Right lung (tissue), 5 donors: ENCODE measurements around the gene CXCL8. TPM values are rescaled to one million over a fixed set of nuclear protein-coding genes. Genes with fewer than 3 reads are reported as not detected.
"Not testable (repeated sequence)": the region's sequence is repeated elsewhere in the genome, so short reads cannot be mapped to it uniquely, and the experiment has no call there.

ENCODE experiments used
- DNase-seq, 2 donors: peaks; one replicate each; pipeline ENCODE4 v3.0.0-alpha.2; 2013
- polyA plus RNA-seq, 5 donors: library from polyadenylated mRNA; unstranded; fragments of 120-200 nt; gene quantifications; one replicate each; pipeline versions ENCODE4 v1.2.1 to v1.2.3, GENCODE V29; 2013; ENCODE audit warnings: inconsistent platforms in 1 of 5, low replicate concordance in 1 of 5; ENCODE audit not compliant: insufficient read length in 5 of 5, insufficient read depth in 1 of 5

CXCL8 gene
- polyA plus RNA-seq, 5 donors: 1.4 to 2.4 (median 2.0) TPM

DNA sequence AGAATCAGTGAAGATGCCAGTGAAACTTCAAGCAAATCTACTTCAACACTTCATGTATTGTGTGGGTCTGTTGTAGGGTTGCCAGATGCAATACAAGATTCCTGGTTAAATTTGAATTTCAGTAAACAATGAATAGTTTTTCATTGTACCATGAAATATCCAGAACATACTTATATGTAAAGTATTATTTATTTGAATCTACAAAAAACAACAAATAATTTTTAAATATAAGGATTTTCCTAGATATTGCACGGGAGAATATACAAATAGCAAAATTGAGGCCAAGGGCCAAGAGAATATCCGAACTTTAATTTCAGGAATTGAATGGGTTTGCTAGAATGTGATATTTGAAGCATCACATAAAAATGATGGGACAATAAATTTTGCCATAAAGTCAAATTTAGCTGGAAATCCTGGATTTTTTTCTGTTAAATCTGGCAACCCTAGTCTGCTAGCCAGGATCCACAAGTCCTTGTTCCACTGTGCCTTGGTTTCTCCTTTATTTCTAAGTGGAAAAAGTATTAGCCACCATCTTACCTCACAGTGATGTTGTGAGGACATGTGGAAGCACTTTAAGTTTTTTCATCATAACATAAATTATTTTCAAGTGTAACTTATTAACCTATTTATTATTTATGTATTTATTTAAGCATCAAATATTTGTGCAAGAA, 2.3 kb downstream of the CXCL8 start:
- DNase-seq: no peak

DNA sequence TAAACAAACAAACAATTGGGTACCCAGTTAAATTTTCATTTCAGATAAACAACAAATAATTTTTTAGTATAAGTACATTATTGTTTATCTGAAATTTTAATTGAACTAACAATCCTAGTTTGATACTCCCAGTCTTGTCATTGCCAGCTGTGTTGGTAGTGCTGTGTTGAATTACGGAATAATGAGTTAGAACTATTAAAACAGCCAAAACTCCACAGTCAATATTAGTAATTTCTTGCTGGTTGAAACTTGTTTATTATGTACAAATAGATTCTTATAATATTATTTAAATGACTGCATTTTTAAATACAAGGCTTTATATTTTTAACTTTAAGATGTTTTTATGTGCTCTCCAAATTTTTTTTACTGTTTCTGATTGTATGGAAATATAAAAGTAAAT, 2.9 kb downstream of the CXCL8 start:
- DNase-seq: no peak

DNA sequence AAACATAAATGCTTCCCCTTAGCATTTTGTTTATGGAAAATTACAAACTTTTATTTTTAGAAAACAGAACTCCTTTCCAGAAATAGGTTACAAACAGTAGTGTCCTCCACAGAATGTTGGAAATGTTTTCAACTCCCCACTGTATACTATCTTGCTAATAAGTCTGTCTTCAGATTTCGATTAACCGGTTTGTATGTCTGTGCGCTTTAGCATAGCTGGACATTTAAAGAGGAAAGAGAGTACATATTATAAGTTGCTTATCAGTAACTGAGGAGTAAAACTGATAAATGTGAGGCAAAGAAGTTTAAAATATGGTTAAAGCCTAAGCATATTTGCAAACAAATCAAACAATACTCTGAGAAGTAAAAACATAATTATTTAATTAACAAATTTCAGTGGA, 3.4 kb downstream of the CXCL8 start:
- no peak for DNase-seq

DNA sequence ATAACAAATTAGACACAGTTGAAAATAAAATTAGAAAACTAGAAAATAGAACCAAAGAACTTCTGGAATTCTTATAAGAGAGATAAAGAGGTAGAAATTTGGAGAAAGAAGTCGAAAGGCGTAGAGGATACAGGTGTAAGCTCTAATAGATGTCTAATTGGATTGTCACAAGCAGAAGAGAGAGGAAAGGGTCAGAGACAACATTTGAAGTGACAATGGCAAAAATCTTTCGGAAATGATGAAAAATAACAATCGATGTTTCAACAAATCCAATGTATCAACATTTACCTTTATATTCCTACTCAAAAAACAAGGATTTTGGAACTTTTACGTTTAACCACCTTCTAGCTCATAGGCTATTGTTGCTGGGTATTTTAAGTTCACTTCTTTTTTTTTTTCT, 3.8 kb downstream of the CXCL8 start:
- no peak for DNase-seq

DNA sequence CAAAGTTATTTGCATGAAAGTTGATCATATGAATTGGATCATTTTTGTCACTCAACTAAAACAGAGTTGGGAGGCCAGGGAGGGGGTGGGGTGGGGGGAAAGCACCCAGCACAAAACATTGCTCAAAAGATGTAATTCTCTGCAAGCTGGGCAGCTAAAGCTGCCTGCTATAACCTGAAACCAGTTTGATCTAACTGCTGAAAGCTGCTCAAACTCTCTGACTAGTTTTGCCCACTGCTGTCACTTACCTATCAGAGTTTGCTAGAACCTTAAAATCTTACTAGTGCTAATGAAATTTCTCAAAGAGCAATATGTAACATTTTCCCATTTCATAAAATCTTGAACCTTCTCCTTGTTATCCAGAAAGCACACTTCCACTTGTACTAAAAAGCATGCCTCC, 10.4 kb downstream of the CXCL8 start:
- DNase-seq: no peak

DNA sequence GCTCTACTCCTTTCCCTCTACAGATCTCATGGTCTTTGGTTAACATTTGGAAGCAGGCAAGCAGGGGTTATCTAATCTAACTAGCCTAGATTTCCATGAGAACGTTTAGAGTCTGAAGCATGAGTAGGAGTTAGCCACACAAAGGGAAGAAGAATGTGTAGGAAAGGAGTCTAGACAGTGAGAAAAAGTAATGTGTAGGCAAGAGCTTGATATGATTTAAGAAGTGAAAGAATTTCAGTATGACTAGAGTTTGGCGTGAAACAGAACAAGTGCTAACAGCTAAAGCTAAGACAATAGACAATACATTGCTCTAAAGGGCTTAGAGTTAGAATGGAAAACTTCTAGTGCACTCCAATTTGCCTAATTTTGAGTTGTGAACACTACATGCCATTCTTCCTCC, 10.8 kb downstream of the CXCL8 start:
- DNase-seq: no peak

DNA sequence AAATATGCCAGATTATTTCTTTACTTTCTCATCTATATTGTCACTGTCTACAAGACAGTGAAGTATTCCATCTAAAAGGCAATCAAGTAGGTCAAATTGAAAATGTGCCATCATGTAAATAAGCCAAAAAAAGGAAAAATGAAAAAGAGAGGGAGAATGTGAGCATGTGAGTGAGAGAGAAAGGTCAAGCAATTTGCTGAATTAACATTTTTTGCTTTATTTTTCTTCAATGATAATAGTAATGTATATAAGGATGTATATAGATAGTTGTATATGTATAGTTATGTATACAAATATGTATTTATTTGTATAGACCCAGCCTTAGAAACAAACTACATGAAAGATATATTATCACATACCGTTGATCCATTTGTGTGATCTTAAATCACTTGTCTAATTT, 11.5 kb downstream of the CXCL8 start:
- DNase-seq: no peak

DNA sequence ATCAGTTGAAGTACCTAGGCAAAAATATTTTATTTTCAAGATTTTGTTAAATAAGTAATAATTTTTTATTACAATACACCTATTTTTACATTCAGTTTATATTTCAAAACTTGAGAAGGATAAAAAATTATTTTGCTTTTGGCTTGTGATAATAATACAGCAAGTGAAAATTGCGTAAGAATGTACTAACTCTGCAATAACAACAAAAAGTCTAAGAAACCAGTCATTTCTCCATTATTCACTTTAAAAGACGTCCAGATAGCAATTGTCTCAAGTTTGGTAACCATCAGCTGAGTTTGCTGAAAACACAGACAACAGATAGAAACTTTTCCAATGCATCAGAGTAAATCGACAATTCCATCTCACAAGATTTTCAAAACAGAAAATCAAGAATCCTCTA, 12.1 kb downstream of the CXCL8 start:
- no peak for DNase-seq

DNA sequence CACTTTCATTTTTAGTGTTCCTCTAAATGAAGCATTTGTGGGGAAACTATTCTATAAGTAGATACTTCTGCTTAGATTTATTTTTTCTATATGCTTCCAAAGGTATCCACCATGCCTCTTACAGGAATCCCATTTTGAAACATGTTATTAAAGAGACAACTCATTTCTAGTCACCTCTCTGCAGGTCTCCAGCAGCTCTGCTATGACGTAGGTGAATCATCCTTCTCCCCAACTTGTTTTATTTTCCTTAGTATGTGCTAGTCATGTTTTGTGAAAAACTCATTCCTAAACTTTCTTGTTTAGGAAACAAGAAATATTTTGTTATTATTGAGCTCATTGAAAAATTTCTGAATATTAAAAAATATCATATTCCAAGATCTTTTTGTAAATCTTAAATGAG, 12.8 kb downstream of the CXCL8 start:
- DNase-seq: no peak

DNA sequence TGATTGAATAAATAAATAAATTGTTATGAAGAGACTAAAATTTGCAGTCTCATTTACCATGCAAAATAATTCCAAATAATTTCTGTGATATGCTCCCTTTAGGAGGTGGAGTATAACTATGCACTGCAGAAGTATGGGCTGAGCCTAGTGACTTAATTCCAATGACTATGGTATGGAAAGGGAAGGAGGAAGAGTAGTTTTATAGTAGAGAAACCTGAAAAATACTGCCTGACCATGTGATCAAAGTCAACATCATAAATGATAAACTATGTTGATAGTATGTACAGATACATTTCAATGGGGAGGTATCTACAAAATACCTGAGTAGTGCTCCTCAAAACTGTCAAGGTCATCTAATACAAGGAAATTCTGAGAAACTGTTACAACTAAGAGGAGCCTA, 14.6 kb downstream of the CXCL8 start:
- no peak for DNase-seq

DNA sequence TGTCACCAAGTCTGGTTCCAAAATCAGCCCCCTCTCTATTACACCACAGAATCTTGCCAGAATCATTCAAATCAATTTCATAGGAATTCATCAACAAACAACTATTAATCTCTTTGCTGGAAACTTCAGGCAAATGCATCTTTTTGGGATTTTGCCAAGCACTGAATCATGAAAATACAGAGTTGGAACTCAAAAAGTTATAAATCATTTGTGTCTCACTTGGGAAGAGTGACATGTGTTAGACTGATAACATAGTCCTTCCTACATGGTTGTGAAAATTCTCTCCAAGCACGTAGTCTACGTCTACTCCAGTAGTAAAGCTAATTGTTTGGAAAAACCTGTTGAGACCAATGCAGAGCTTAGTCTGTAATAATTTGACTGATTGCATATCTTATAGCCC, 19.0 kb downstream of the CXCL8 start:
- no peak for DNase-seq

DNA sequence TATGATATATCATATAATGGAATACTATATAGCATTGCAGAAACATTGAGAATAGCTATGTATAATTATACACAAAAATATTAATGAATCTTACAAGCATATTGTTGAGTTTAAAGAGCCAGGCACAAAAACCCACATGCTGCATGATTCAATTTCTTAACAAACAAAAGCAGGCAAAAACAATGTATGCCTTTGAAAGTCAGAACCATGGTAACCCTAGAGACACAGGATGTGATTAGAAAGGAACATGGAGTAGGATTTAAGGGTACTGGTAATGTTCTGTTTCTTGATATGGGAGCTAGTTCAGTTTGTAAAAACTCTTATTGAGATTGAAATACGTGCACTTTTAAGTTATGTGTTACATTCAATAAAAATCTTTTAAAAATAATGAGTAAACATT, 21.5 kb downstream of the CXCL8 start:
- no peak for DNase-seq

DNA sequence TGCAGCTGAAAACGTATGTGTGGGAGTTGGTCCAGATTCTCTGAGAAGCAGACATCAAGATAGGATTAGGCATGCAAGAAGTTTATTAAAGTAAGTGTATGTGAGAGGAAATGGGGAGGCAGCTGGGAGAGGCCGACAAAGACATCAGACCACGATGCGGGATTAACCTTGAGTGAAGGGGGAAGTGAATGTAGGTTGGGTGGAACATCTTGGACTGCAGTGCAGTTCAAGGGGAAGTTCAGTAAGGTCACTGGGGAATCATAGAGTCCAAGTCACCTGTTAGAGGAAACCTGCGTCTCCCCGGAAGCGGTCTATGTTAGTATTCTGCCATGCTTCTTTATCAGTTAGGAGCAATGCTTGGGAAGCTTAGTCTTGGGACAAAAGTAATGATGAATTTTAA, 22.0 kb downstream of the CXCL8 start:
- no peak for DNase-seq

DNA sequence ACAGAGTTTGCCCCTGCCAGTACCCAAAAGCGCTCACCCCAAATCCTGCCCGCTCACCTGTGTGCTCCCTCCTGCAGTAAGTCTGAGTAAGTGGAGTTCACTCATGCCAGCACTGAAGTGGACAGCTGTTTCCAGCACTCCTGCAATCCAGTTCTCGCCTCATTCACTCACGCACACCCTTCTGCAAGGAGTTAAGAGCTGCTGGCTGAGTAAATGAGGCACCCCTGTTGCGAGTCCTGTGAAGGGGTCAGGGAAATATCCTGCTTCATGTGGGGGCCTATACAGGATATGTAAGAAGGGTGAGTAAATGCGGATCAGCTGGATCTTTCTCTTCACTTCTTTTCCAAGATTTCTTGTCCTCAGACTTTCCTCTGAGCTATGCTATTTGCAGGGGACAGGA, 23.5 kb downstream of the CXCL8 start:
- DNase-seq: no peak

DNA sequence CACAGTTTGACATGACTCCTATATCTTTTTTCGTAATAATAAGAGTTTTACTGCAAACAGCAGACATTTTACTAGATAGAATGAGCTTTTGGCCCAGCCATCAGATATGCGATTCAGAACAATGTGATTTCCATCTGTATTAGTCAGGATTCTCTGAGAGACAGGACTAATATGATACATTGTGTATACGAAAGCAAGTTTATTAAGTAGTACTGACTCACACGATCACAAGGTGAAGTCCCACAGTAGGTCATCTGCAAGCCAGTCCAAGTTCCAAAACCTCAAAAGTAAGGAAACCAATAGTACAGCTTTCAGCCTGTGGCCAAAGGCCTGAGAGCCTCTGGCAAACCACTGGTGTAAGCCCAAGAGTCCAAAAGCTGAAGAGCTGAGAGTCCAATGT, 24.1 kb downstream of the CXCL8 start:
- DNase-seq: no peak

DNA sequence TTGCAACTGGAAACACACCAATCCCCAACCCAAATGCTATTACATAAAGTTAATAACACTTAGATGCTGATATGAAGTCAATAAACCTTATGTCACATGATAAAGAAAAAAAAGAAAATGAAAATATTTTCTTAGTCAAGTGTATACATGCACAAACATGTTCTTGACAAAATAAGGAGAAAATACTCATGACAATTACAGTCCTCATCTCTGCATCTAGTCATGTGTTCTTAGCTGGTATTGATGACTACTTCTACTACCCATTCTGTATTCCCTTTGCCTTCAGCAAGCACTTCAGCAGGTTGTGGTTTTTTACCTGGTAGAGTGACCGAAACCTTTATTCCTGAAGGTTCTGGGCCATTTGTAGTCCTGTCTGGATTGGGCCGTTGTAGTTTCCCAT, 24.9 kb downstream of the CXCL8 start:
- DNase-seq: no peak

DNA sequence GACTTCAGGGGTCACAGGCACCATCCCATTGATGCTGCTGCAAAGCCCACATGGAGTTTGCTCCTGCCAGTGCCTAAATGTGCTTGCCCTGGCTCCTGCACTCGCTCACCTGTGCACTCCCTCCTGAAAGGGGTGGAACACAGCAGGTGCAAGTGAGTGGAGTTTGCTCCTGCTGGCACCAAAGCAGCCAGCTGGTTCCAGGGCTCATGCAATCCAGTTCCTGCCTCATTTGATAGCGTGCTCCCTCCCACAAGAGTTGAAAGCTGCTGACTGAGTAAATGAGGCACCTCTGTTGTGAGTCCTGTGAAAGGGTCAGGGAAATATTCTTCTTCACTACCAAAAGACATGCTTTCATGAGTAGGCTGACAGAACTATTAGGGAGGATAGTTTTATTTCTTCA, 30.5 kb downstream of the CXCL8 start:
- DNase-seq: no peak

DNA sequence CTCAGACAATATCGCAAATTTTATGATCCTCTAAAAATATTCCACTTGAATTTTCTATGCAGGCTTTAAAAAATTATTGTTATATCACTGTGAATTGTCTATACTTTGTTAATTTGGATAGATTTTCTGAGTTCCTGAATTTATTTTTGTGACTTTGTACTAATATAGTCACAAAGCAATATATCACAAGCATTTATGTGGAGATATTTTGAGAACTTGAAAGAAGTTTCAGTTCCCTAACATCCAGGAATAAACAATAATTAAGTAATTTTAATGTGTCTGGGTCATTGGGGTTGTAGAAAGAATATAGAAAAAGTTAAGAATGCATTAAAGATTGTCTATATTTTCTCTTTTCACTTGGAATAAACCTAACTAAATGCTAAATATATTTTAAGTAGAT, 32.0 kb downstream of the CXCL8 start:
- no peak for DNase-seq

DNA sequence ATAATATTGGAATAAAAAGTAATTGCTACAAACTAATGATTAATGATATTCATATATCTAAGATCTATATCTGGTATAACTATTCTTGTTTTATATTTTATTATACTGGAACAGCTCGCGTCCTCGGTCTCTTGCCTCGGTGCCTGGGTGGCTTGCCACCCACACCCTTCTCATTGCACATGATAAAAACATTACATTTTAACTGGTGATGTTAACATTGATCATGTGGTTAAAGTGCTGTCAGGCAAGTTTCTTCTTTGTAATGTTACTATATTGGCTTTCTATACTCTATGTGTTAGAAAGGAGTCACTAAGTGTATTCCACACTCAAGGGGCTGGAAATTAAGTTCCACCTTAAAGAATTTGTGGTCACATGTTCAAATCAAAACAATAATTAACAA, 34.0 kb downstream of the CXCL8 start:
- not testable (repeated sequence) for DNase-seq

DNA sequence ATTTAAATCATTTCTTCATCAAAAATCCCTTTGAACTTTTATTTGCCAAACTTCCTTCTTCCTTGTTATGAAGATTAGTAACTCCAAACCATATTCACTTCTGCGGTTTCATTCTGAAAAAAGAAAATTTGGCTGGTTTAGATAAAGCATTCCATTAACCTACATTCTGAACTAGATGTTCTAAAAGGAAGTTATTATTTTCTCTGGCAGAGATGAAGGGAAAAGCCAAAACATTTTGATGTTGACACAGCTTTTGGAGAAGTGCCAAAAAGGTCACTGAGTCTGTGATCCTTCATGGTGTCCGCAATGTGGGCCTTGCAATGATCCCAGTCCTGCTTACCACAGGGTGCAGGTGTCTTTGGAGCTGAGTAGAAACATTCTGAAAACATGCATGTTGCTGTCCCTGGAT, 36.0 kb downstream of the CXCL8 start:
- DNase-seq: peak; percentile 2 to 5

DNA sequence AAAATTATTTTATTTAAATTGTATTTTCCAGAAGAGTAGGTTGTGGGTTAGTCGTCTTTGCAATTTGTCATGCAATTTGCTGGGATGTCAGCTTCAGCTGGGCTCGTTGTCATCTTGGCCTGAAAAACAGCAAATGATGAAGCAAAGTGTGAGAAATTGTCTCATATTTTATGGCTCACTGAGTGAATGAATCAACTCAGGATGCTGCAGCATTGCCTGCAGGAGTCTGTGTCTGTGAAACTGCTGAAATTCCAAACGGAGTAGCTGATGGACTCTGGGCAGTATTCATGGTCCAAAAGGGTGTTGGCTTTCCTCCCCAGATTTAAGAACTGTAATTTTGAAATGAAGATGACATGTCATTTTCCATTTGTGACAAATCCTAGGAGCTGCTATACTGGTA, 37.2 kb downstream of the CXCL8 start:
- no peak for DNase-seq

DNA sequence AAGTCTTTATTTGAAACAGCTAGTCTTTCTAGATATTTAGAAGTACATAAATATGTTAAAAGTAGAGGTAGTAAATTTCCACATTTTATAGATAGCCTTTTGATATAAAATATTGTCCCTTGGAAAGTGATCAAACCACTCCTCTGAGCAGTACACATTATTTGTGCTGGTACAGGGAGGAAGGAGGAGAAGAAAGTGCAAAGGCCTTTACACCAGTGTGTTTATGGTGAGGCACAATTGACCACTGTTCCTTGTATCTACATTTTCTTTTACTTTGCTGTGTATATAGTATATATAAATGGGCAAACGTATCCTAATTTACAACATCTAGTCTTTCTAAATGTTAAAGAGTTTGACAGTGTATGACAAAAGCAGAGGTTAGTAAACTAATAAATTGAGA, 39.9 kb downstream of the CXCL8 start:
- no peak for DNase-seq

DNA sequence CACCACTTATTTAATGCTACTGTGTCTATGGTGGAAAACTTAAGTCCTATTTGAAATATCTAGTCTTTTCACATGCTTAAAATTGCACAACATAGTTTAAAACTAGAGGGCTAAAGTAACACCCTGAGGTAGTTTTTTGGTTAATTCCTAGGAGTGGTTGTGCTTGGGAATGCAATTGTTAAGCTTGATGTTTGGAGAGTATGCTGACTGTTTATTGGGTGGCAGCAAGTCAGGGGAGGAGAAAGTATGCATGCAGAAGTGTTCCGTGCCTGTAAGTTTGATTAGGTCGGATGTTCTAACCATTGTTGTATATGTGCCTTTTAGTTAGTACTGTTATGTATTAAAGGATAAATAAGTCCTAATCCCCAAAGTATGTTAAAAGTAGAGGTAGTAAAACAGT, 40.5 kb downstream of the CXCL8 start:
- no peak for DNase-seq

DNA sequence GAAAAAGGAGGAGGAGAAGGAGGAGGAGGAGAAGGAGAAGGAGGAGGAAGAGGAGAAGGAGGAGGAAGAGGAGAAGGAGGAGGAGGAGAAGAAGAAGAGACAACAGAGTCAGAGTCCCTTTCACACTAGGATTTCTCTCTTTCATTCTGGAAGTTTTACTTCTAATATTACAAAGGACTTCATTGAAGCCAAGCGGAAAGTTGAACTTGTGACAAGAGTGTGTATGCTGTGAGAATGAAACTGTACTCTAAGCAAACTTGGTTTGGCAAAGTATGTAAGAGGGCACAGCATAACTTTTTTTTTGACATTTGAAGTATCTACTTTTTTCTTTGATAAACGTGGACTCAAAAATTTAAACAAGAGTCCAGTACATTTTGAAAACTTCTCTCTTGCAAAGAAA, 48.0 kb downstream of the CXCL8 start:
- no peak for DNase-seq
